ENCODE measurements around the gene KCNT1. TPM values are rescaled to one million over a fixed set of nuclear protein-coding genes. Genes with fewer than 3 reads are reported as not detected.

KCNT1 gene
- total RNA-seq, 1 donor from 2014 or later, result not detected

DNA sequence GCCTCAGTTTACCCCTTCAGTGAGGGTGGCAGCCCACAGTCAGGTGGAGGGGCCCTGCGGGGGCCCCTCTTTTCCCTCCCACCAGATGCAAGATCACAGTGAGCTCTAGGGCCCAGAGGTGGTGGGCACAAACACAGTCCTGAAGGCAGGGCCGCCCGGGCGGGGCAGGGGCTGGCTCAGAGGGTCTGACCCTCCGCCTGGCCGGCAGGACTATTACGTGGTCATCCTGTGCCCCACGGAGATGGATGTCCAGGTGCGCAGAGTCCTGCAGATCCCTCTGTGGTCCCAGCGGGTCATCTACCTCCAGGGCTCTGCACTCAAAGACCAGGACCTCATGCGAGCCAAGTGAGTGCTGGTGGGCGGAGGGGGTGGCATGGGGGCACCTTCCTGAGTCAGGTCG, 63.4 kb downstream of the KCNT1 start:
- TF ChIP-seq, protein P1, sequence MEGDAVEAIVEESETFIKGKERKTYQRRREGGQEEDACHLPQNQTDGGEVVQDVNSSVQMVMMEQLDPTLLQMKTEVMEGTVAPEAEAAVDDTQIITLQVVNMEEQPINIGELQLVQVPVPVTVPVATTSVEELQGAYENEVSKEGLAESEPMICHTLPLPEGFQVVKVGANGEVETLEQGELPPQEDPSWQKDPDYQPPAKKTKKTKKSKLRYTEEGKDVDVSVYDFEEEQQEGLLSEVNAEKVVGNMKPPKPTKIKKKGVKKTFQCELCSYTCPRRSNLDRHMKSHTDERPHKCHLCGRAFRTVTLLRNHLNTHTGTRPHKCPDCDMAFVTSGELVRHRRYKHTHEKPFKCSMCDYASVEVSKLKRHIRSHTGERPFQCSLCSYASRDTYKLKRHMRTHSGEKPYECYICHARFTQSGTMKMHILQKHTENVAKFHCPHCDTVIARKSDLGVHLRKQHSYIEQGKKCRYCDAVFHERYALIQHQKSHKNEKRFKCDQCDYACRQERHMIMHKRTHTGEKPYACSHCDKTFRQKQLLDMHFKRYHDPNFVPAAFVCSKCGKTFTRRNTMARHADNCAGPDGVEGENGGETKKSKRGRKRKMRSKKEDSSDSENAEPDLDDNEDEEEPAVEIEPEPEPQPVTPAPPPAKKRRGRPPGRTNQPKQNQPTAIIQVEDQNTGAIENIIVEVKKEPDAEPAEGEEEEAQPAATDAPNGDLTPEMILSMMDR (IDR thresholded peaks at IDR 0.05; ENCODE audit: insufficient read depth, low read length, poor library complexity, severe bottlenecking), result no peak
- Histone ChIP-seq H3K4me3 (ENCODE audit: low read depth, low read length) (no peak overlapping the region), H3K27me3 (ENCODE audit: control insufficient read depth, insufficient read depth, low read length) (no peaks in the 10 kb centered on the region), H3K36me3 (ENCODE audit: control insufficient read depth, insufficient read depth, low read length) (no peaks in the 10 kb centered on the region)
- no peak for DNase-seq (ENCODE audit: low read depth)

DNA sequence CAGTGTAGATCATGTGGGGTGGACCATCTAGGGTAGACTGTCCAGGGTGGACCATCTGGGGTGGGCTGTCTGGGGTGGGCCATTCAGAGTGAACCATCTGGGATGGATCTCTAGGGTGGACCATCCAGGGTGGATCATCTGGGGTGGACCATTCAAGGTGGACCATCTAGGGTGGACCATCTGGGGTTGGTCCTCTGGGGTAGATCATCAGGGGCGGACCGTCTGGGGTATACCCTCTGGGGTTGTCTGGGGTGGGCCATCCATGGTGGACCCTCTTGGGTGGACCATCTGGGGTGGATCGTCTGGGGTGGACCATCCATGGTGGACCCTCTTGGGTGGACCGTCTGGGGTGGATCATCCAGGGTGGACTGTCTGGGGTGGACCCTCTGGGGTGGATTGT, 64.3 kb downstream of the KCNT1 start:
- H3K4me3 ChIP-seq (ENCODE audit: low read depth, low read length), result no peak overlapping the region
- TF ChIP-seq, protein P1 (IDR thresholded peaks at IDR 0.05; ENCODE audit: insufficient read depth, low read length, poor library complexity, severe bottlenecking), result no peak
- no peak for DNase-seq (ENCODE audit: low read depth)
- H3K36me3 ChIP-seq (ENCODE audit: control insufficient read depth, insufficient read depth, low read length), result no peaks in the 10 kb centered on the region
- no peaks in the 10 kb centered on the region for H3K27me3 ChIP-seq (ENCODE audit: control insufficient read depth, insufficient read depth, low read length)

DNA sequence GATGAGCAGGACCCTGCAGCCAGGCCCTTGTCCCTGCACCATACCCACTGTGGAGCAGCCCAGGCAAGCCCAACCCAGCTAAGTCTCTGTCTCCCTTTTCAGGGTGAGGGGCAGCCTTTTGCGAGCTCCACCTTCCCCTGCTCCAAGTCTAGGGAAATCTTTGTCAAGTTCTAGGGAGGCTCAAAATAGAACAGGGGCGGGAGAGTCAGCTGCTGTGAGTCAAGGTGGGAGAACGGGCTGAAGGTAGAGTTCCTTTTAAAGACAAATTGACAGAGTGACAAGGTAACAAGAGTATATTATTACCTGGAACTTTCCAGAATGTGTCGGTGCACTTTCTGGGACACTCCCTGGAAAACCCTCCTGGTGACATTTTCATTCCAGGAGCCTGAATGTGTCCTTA, 64.7 kb downstream of the KCNT1 start:
- DNase-seq (ENCODE audit: low read depth), result no peak
- no peak overlapping the region for H3K4me3 ChIP-seq (ENCODE audit: low read depth, low read length)
- TF ChIP-seq, protein P1 (IDR thresholded peaks at IDR 0.05; ENCODE audit: insufficient read depth, low read length, poor library complexity, severe bottlenecking), result no peak
- no peaks in the 10 kb centered on the region for H3K27me3 ChIP-seq (ENCODE audit: control insufficient read depth, insufficient read depth, low read length)
- no peaks in the 10 kb centered on the region for H3K36me3 ChIP-seq (ENCODE audit: control insufficient read depth, insufficient read depth, low read length)

DNA sequence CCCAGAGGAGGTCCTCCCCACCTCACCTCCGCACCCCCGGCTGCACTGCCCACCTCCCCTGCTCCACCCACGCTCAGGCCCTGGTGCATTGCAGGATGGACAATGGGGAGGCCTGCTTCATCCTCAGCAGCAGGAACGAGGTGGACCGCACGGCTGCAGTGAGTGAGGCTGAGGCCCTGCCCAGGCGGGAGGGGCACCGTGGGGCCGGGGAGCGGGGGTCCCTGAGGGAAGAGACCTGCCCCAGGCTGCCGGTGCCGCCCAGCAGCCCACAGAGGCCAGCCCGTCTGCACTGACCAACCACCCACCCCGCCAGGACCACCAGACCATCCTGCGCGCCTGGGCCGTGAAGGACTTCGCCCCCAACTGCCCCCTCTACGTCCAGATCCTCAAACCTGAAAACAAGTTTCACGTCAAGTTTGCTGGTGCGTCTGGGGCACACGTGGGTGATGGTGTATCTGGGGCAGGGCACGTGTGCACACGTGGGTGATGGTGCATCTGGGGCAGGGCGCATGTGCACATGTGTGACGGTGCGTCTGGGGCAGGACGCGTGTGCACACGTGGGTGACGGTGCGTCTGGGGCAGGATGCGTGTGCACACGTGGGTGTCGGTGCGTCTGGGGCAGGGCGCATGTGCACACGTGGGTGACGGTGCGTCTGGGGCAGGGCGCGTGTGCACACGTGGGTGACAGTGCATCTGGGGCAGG, 66.7 kb downstream of the KCNT1 start:
- H3K4me3 ChIP-seq (ENCODE audit: low read depth, low read length), result no peak overlapping the region
- H3K36me3 ChIP-seq (ENCODE audit: control insufficient read depth, insufficient read depth, low read length), result no peaks in the 10 kb centered on the region
- peaks cover 10% of the 10 kb centered on the region for H3K27me3 ChIP-seq (ENCODE audit: control insufficient read depth, insufficient read depth, low read length)
- DNase-seq (ENCODE audit: low read depth), result no peak
- TF ChIP-seq, protein P1 (IDR thresholded peaks at IDR 0.05; ENCODE audit: insufficient read depth, low read length, poor library complexity, severe bottlenecking), result no peak

DNA sequence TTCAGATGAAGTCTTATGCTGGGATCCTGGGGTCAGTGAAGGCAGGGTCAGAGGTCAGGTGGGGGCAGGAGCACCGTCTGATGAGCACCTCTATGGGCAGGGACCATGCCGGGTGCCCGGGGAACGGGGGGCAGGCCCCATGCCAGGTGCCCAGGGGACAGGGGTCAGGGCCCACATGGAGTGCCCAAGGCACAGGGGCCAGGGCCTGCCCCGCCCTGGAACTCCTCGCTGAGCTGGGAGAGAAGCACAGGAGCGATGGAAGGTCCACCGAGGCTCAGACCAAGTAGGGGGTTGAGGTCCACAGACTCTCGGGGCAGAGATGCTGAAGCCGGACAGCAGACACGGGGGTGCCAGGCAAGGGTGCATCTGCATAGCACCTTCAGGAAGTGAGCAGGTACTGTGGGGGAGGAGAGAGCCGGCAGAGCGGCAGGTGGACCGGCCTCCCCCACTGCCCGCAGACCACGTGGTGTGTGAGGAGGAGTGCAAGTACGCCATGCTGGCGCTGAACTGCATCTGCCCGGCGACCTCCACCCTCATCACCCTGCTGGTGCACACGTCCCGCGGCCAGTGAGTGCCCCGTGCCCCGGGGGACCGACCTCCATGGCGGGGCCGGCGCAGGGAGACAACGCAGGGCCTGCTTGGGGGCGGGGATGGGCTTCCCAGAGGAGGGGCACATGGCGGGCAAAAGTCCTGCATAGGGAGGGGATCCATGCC, 67.7 kb downstream of the KCNT1 start:
- no peak overlapping the region for H3K4me3 ChIP-seq (ENCODE audit: low read depth, low read length)
- H3K36me3 ChIP-seq (ENCODE audit: control insufficient read depth, insufficient read depth, low read length), result no peaks in the 10 kb centered on the region
- TF ChIP-seq, protein P1 (IDR thresholded peaks at IDR 0.05; ENCODE audit: insufficient read depth, low read length, poor library complexity, severe bottlenecking), result no peak
- no peak for DNase-seq (ENCODE audit: low read depth)
- peaks cover 10% of the 10 kb centered on the region for H3K27me3 ChIP-seq (ENCODE audit: control insufficient read depth, insufficient read depth, low read length)
